B cell (primary cell): ENCODE data around the gene COMMD7. TPM values are rescaled to one million over a fixed set of nuclear protein-coding genes. Genes with fewer than 3 reads are reported as not detected.

ENCODE experiments used
- ATAC-seq: fragments of 200-7000 bp; cut with Tn5 transposase; one replicate; pipeline ENCODE4 v1.10.0; 2021; ENCODE audit warnings: low read depth, mild to moderate bottlenecking, moderate number of reproducible peaks, moderate library complexity
- CTCF ChIA-PET: fragments of 350-600 bp; sonication (Branson Sonifier 250); formaldehyde crosslinking; loops from one replicate; lab custom pipeline; 2021; ENCODE audit warnings: antibody characterized with exemption, inconsistent platforms; lab: Charles Lee
- POLR2A ChIA-PET: fragments of 350-600 bp; sonication (Branson Sonifier 250); formaldehyde crosslinking; loops from one replicate; lab custom pipeline; 2021; ENCODE audit warnings: antibody characterized with exemption; lab: Charles Lee
- DNase-seq: peaks from one replicate; pipeline ENCODE4 v3.0.0; 2013
- H2AFZ ChIP-seq: 2 replicates; pipeline ENCODE4 v1.6.1; 2012; ENCODE audit warnings: mild to moderate bottlenecking, low read depth, low read length; ENCODE audit not compliant: insufficient read depth, poor library complexity, severe bottlenecking
- H3K27ac ChIP-seq, 2 donors: 1 replicate in 1 of 2; 2 replicates in 1 of 2; pipeline ENCODE4 v1.5.1; 2012 to 2013; ENCODE audit warnings: low read length in 2 of 2, mild to moderate bottlenecking in 2 of 2, moderate library complexity in 1 of 2
- H3K27me3 ChIP-seq, 4 experiments: fragments of 200-600 bp in 1 of 4; sonication (generic) in 1 of 4; replicated peaks in 1 of 4; 1 replicate in 2 of 4; 2 replicates in 2 of 4; pipeline versions ENCODE4 v1.6.1 to v1.7.0; 2013 to 2016; ENCODE audit warnings: low read length in 3 of 4, mild to moderate bottlenecking in 2 of 4, mixed read lengths in 1 of 4, moderate library complexity in 1 of 4; ENCODE audit not compliant: insufficient read depth in 4 of 4, control insufficient read depth in 3 of 4; ENCODE audit errors: control extremely low read depth in 1 of 4
- H3K36me3 ChIP-seq, 2 experiments: replicated peaks in 1 of 2; 1 replicate in 1 of 2; 2 replicates in 1 of 2; pipeline versions ENCODE4 v1.6.1 to v1.7.1; 2013; ENCODE audit warnings: low read length in 1 of 2; ENCODE audit not compliant: insufficient read depth in 2 of 2, control insufficient read depth in 1 of 2; ENCODE audit errors: control extremely low read depth in 1 of 2, extremely low read depth in 1 of 2
- H3K4me1 ChIP-seq, 2 donors: fragments of 200-600 bp in 1 of 2; sonication (generic) in 1 of 2; 1 replicate in 1 of 2; 2 replicates in 1 of 2; pipeline versions ENCODE4 v1.5.1 to v1.6.1; 2013 to 2017; ENCODE audit warnings: low read length in 2 of 2; ENCODE audit not compliant: control insufficient read depth in 2 of 2, insufficient read depth in 2 of 2
- H3K4me2 ChIP-seq: replicated peaks from 2 replicates; pipeline ENCODE3; 2012; ENCODE audit warnings: mild to moderate bottlenecking, low read depth, low read length; ENCODE audit not compliant: poor library complexity, severe bottlenecking
- H3K4me3 ChIP-seq, 5 experiments: fragments of 200-600 bp in 1 of 5; sonication (generic) in 1 of 5; 1 replicate in 3 of 5; 2 replicates in 2 of 5; pipeline versions ENCODE4 v1.5.1 to v1.7.0; 2011 to 2016; ENCODE audit warnings: low read length in 4 of 5, mild to moderate bottlenecking in 4 of 5, low read depth in 2 of 5, control low read depth in 1 of 5, moderate library complexity in 1 of 5; ENCODE audit not compliant: insufficient read depth in 1 of 5; ENCODE audit errors: control extremely low read depth in 1 of 5, extremely low read depth in 1 of 5
- H3K79me2 ChIP-seq: fragments of 200-600 bp; sonication (generic); one replicate; pipeline ENCODE4 v1.6.0; 2016; ENCODE audit warnings: low read length; ENCODE audit not compliant: control insufficient read depth, insufficient read depth
- H3K9ac ChIP-seq: fragments of 200-600 bp; sonication (generic); 2 replicates; pipeline ENCODE4 v1.6.1; 2017; ENCODE audit warnings: mild to moderate bottlenecking, low read length, moderate library complexity
- H3K9me3 ChIP-seq, 3 donors: one replicate each; pipeline versions ENCODE4 v1.6.1 to v1.7.1; 2013; ENCODE audit warnings: low read length in 2 of 3; ENCODE audit not compliant: control insufficient read depth in 2 of 3, insufficient read depth in 1 of 3; ENCODE audit errors: control extremely low read depth in 1 of 3
- H4K20me1 ChIP-seq: 2 replicates; pipeline ENCODE4 v1.6.0; 2012; ENCODE audit warnings: mild to moderate bottlenecking, low read length; ENCODE audit not compliant: insufficient read depth, control insufficient read depth, poor library complexity, severe bottlenecking
- H3K27ac Mint-ChIP-seq: one replicate; pipeline ENCODE4 v1.8.0; 2021; ENCODE audit warnings: mixed read lengths
- H3K27me3 Mint-ChIP-seq: one replicate; pipeline ENCODE4 v1.8.0; 2021; ENCODE audit warnings: mixed read lengths
- H3K4me1 Mint-ChIP-seq: one replicate; pipeline ENCODE4 v1.8.0; 2021; ENCODE audit warnings: mixed read lengths
- H3K4me3 Mint-ChIP-seq: one replicate; pipeline ENCODE4 v1.8.0; 2021; ENCODE audit warnings: mixed read lengths
- H3K9me3 Mint-ChIP-seq: one replicate; pipeline ENCODE4 v1.8.0; 2022; ENCODE audit warnings: mixed read lengths; ENCODE audit not compliant: insufficient read depth
- EZH2 ChIP-seq: IDR thresholded peaks from 2 replicates; pipeline ENCODE4 v1.6.1; 2012; ENCODE audit warnings: borderline replicate concordance, low read depth, mild to moderate bottlenecking, moderate library complexity, low read length; ENCODE audit not compliant: insufficient read depth, poor library complexity, severe bottlenecking
- WGBS: methylation state at CpG from one replicate; pipeline ENCODE4 v1.1.5; 2013; ENCODE audit warnings: missing lambda C conversion rate; ENCODE audit not compliant: insufficient coverage; 5-methylcytosine and 5-hydroxymethylcytosine counted together
- intact Hi-C: fragments of 100-400 bp; cut with micrococcal nuclease; formaldehyde crosslinking; loops from one replicate; pipeline ENCODE4 v1.10.0; 2022
- polyA plus RNA-seq: library from polyadenylated mRNA; depleted of rRNA; stranded (reverse); fragments of >200 nt; gene quantifications from 2 replicates; pipeline ENCODE4 v1.2.3, GENCODE V29; 2012
- total RNA-seq, 2 donors: library from RNA; stranded (reverse); fragments of 120-200 nt in 1 of 2; gene quantifications; 1 replicate in 1 of 2; 2 replicates in 1 of 2; pipeline versions ENCODE4 v1.2.3 to v1.2.4, GENCODE V29; 2013 to 2022
- TF ChIP-seq, protein P1 (sequence below): fragments of 200-600 bp; IDR thresholded peaks from one replicate; pipeline ENCODE4 v1.8.0; 2022; ENCODE audit warnings: antibody characterized with exemption, mild to moderate bottlenecking

Gene COMMD7
- total and polyA plus RNA-seq, 2 donors (not counting 1 experiment from before 2014, with no cell fraction given) = 24.5 to 34.9 TPM

GRCh38 chr20:32685541-32686529 lies 57.4 kb downstream of the COMMD7 start:
- Histone ChIP-seq H3K9ac (no peak overlapping the region), H3K9me3 (peaks cover 0 to 4% (median 0%) of the 10 kb centered on the region in 3 donors), H3K4me3 (no peak overlapping the region), H3K27ac (no peak overlapping the region), H2AFZ (no peak overlapping the region), H4K20me1 (no peaks in the 10 kb centered on the region), H3K79me2 (no peaks in the 10 kb centered on the region), H3K4me1 (peaks cover 0 to 3% of the 10 kb centered on the region in 2 donors), H3K27me3 (no peaks in the 10 kb centered on the region), H3K4me2 (no peak overlapping the region), H3K36me3 (no peaks in the 10 kb centered on the region)
- no peak for ATAC-seq
- POLR2A ChIA-PET = no interaction called here
- no peaks in the 10 kb centered on the region for H3K9me3 Mint-ChIP-seq
- no peak overlapping the region for H3K4me3 Mint-ChIP-seq
- TF ChIP-seq, protein P1, sequence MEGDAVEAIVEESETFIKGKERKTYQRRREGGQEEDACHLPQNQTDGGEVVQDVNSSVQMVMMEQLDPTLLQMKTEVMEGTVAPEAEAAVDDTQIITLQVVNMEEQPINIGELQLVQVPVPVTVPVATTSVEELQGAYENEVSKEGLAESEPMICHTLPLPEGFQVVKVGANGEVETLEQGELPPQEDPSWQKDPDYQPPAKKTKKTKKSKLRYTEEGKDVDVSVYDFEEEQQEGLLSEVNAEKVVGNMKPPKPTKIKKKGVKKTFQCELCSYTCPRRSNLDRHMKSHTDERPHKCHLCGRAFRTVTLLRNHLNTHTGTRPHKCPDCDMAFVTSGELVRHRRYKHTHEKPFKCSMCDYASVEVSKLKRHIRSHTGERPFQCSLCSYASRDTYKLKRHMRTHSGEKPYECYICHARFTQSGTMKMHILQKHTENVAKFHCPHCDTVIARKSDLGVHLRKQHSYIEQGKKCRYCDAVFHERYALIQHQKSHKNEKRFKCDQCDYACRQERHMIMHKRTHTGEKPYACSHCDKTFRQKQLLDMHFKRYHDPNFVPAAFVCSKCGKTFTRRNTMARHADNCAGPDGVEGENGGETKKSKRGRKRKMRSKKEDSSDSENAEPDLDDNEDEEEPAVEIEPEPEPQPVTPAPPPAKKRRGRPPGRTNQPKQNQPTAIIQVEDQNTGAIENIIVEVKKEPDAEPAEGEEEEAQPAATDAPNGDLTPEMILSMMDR = no peak
- TF ChIP-seq EZH2 = no peak
- intact Hi-C loops = no loop called here
- DNase-seq = no peak
- H3K27ac Mint-ChIP-seq = no peak overlapping the region
- 44% methylated on average over 10 of the region's 17 CpGs for WGBS
- CTCF ChIA-PET = interaction anchor here (0.7 to 1.0 kb wide), 3 partner anchors 10 to 130 kb away, joined by 3 read pairs; no protein-coding TSS in a partner anchor
- H3K27me3 Mint-ChIP-seq = no peaks in the 10 kb centered on the region
- peaks cover 4% of the 10 kb centered on the region for H3K4me1 Mint-ChIP-seq

DNA sequence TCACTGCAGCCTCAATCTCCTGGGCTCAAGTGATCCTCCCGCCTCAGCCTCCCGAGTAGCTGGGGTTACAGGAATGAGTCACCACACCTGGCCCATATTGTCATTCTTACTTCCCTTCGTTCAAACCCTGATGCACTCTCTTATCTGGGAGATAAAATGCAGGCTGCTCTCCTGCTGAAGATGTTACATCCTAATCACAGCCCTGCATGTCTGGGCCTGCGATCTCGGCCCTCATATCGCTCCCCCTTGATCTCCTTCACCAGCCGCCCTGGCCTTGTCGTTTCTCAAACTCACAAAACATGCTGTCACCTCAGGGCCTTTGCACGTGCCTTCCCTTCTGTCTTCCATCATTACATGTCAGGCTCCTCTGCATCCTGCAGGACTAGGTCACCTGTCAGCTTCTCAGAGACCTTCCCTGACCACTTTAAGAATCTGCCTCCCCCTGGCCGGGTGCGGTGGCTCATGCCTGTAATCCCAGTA lies 60.7 kb downstream of the COMMD7 start:
- ChIA-PET POLR2A (no interaction called here), CTCF (interaction anchor here (1.2 kb wide), 1 partner anchor 9 kb away, joined by 6 read pairs; the partner anchor contains the start of gene C20orf203)
- Histone ChIP-seq H2AFZ (no peak overlapping the region), H3K79me2 (no peaks in the 10 kb centered on the region), H3K4me1 (peaks cover 0 to 3% of the 10 kb centered on the region in 2 donors), H3K4me3 (no peak overlapping the region), H3K27ac (no peak overlapping the region), H3K9ac (no peak overlapping the region), H3K9me3 (peaks cover 0 to 4% (median 0%) of the 10 kb centered on the region in 3 donors), H3K4me2 (no peak overlapping the region), H4K20me1 (no peaks in the 10 kb centered on the region), H3K36me3 (no peaks in the 10 kb centered on the region), H3K27me3 (no peaks in the 10 kb centered on the region)
- intact Hi-C loops = no loop called here
- ATAC-seq (no peak), DNase-seq (no peak)
- no peak overlapping the region for H3K4me3 Mint-ChIP-seq
- H3K27me3 Mint-ChIP-seq = no peaks in the 10 kb centered on the region
- TF ChIP-seq, protein P1 = no peak
- no peak for TF ChIP-seq EZH2
- H3K9me3 Mint-ChIP-seq = no peaks in the 10 kb centered on the region
- 78% methylated on average over 10 of the region's 11 CpGs for WGBS
- H3K27ac Mint-ChIP-seq = no peak overlapping the region
- H3K4me1 Mint-ChIP-seq = peaks cover 5% of the 10 kb centered on the region
